B cell (primary cell): ENCODE results near the gene ZNF496.

Experiments
- CTCF ChIP-seq: fragments of 200-600 bp; IDR thresholded peaks from one replicate; pipeline ENCODE4 v1.8.0; 2022; ENCODE audit warnings: antibody characterized with exemption, mild to moderate bottlenecking
- EZH2 ChIP-seq: IDR thresholded peaks from 2 replicates; pipeline ENCODE4 v1.6.1; 2012; ENCODE audit warnings: borderline replicate concordance, low read depth, mild to moderate bottlenecking, moderate library complexity, low read length; ENCODE audit not compliant: insufficient read depth, poor library complexity, severe bottlenecking

GRCh38 chr1:247362153-247362552 is 30.5 kb upstream of the ZNF496 start:
- TF ChIP-seq CTCF (no peak), EZH2 (no peak)
